LHCN-M2 (cell line): Measurements from ENCODE around the gene ALDH1L1. TPM values are rescaled to one million over a fixed set of nuclear protein-coding genes. Genes with fewer than 3 reads are reported as not detected.

ENCODE experiments used
- DNase-seq: peaks from one replicate; pipeline ENCODE4 v3.0.0-alpha.2; 2012; ENCODE audit warnings: low read depth
- polyA plus RNA-seq: library from polyadenylated mRNA; unstranded; fragments of >200 nt; gene quantifications from one replicate; pipeline ENCODE4 v1.2.1, GENCODE V29; 2012; ENCODE audit warnings: missing spikeins
- total RNA-seq: library from RNA; depleted of rRNA; stranded (reverse); fragments of >200 nt; gene quantifications from 2 replicates; pipeline ENCODE4 v1.2.3, GENCODE V29; 2014; rRNA removed

The ALDH1L1 gene
- total RNA-seq = 0.11 TPM in 1 of 2 replicates, not detected in the other
- polyA plus RNA-seq = 1.4 TPM

GRCh38 chr3:126180477-126181397 lies at the start of gene ALDH1L1:
TSS of gene ALDH1L1 (minus strand) at chr3:126180586. CDS start at chr3:126160979, 19,607 bp downstream.
- peak; percentile 21 for DNase-seq

- DNase-seq = no peak
Measured at GRCh38 chr3:126226374-126226773, 46.0 kb upstream of the ALDH1L1 start.

- peak; percentile 44 for DNase-seq
Measured at GRCh38 chr3:126216416-126216815, 36.0 kb upstream of the ALDH1L1 start.

GRCh38 chr3:126213379-126214028 lies 33.1 kb upstream of the ALDH1L1 start:
- DNase-seq = no peak

- DNase-seq = peak; percentile 20
Measured at GRCh38 chr3:126212620-126213378, 32.4 kb upstream of the ALDH1L1 start.

GRCh38 chr3:126212250-126212619 lies 31.8 kb upstream of the ALDH1L1 start:
- no peak for DNase-seq

- DNase-seq = no peak
Measured at GRCh38 chr3:126211569-126211968, 31.2 kb upstream of the ALDH1L1 start.

- DNase-seq = no peak
Measured at GRCh38 chr3:126210606-126211005, 30.2 kb upstream of the ALDH1L1 start.

- no peak for DNase-seq
Measured at GRCh38 chr3:126209741-126210140, 29.4 kb upstream of the ALDH1L1 start.

- DNase-seq = peak; percentile 94
Measured at GRCh38 chr3:126208606-126209256, 28.3 kb upstream of the ALDH1L1 start.

GRCh38 chr3:126208182-126208581 lies 27.8 kb upstream of the ALDH1L1 start:
- peak; percentile 30 for DNase-seq

- DNase-seq = no peak
Measured at GRCh38 chr3:126207166-126207565, 26.8 kb upstream of the ALDH1L1 start.

GRCh38 chr3:126205717-126206655 lies 25.6 kb upstream of the ALDH1L1 start:
- no peak for DNase-seq

GRCh38 chr3:126202680-126203079 lies 22.3 kb upstream of the ALDH1L1 start:
- DNase-seq = no peak

GRCh38 chr3:126202276-126202675 lies 21.9 kb upstream of the ALDH1L1 start:
- DNase-seq = peak; percentile 25

GRCh38 chr3:126201168-126201567 lies 20.8 kb upstream of the ALDH1L1 start:
- DNase-seq = no peak

GRCh38 chr3:126200534-126200933 lies 20.1 kb upstream of the ALDH1L1 start:
- no peak for DNase-seq

GRCh38 chr3:126199256-126199655 lies 18.9 kb upstream of the ALDH1L1 start:
- no peak for DNase-seq

- peak; percentile 49 for DNase-seq
Measured at GRCh38 chr3:126197854-126198584, 17.6 kb upstream of the ALDH1L1 start.

- DNase-seq = no peak
Measured at GRCh38 chr3:126197343-126197742, 17.0 kb upstream of the ALDH1L1 start.
